SK-N-SH (cell line): ENCODE measurements around the gene KRTAP10-10.
"Not testable (repeated sequence)": the region's sequence is repeated elsewhere in the genome, so short reads cannot be mapped to it uniquely, and the experiment has no call there.

Experiments used
- CHD2 ChIP-seq: fragments of 150-350 bp; IDR thresholded peaks from 2 replicates; pipeline ENCODE4 v1.6.1; 2018; ENCODE audit warnings: low read length; ENCODE audit not compliant: partially characterized antibody
- EZH2phosphoT487 ChIP-seq: fragments of 200-600 bp; sonication (generic); IDR thresholded peaks from 2 replicates; pipeline ENCODE4 v1.6.1; 2017; ENCODE audit warnings: low read depth, mixed run types, mild to moderate bottlenecking, antibody characterized with exemption, moderate library complexity, borderline replicate concordance
- FOXM1 ChIP-seq: IDR thresholded peaks from 2 replicates; pipeline ENCODE4 v1.4.0; 2012; ENCODE audit warnings: low read depth, mild to moderate bottlenecking
- GABPA ChIP-seq: IDR thresholded peaks from 2 replicates; pipeline ENCODE4 v1.4.0; 2012; ENCODE audit warnings: low read depth, mild to moderate bottlenecking
- RCOR1 ChIP-seq: fragments of 150-350 bp; IDR thresholded peaks from 2 replicates; pipeline ENCODE4 v1.6.1; 2017; ENCODE audit warnings: antibody characterized with exemption, low read length
- TF ChIP-seq, protein P1 (sequence below): fragments of 200-600 bp; sonication (generic); IDR thresholded peaks from 2 replicates; pipeline ENCODE4 v1.6.1; 2017; ENCODE audit warnings: antibody characterized with exemption, mild to moderate bottlenecking, moderate library complexity
- TF ChIP-seq, protein P2 (sequence below): IDR thresholded peaks from 2 replicates; pipeline ENCODE4 v1.6.1; 2012; ENCODE audit warnings: mild to moderate bottlenecking, low read depth, low read length, moderate library complexity
- TF ChIP-seq, protein P3 (sequence below): fragments of 150-350 bp; IDR thresholded peaks from 2 replicates; pipeline ENCODE4 v1.6.1; 2017; ENCODE audit warnings: antibody characterized with exemption, low read length, low read depth, borderline replicate concordance

DNA sequence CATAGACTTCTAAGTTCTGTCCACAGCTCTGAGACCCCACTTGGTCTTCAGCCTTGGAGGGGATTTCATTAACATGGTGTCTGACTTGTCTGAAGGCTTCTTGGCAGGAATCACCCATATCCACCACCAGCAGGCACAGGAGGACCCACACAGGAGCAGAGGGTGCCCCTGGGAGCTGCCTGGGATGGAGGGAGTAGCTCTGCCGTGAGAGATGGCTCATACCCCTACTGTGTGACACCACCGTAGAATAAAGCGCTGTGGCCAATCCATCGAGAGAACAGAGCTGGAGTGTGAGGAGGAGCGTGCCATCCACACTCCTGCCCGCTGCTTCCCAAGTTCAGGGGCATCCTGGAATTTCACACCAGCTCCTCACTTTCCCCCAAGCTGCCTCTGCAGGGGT, 47.9 kb downstream of the KRTAP10-10 start:
- TF ChIP-seq, protein P1, sequence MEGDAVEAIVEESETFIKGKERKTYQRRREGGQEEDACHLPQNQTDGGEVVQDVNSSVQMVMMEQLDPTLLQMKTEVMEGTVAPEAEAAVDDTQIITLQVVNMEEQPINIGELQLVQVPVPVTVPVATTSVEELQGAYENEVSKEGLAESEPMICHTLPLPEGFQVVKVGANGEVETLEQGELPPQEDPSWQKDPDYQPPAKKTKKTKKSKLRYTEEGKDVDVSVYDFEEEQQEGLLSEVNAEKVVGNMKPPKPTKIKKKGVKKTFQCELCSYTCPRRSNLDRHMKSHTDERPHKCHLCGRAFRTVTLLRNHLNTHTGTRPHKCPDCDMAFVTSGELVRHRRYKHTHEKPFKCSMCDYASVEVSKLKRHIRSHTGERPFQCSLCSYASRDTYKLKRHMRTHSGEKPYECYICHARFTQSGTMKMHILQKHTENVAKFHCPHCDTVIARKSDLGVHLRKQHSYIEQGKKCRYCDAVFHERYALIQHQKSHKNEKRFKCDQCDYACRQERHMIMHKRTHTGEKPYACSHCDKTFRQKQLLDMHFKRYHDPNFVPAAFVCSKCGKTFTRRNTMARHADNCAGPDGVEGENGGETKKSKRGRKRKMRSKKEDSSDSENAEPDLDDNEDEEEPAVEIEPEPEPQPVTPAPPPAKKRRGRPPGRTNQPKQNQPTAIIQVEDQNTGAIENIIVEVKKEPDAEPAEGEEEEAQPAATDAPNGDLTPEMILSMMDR = not testable (repeated sequence)
- TF ChIP-seq GABPA, FOXM1, EZH2phosphoT487, RCOR1, CHD2: not testable (repeated sequence)
- TF ChIP-seq, protein P2, sequence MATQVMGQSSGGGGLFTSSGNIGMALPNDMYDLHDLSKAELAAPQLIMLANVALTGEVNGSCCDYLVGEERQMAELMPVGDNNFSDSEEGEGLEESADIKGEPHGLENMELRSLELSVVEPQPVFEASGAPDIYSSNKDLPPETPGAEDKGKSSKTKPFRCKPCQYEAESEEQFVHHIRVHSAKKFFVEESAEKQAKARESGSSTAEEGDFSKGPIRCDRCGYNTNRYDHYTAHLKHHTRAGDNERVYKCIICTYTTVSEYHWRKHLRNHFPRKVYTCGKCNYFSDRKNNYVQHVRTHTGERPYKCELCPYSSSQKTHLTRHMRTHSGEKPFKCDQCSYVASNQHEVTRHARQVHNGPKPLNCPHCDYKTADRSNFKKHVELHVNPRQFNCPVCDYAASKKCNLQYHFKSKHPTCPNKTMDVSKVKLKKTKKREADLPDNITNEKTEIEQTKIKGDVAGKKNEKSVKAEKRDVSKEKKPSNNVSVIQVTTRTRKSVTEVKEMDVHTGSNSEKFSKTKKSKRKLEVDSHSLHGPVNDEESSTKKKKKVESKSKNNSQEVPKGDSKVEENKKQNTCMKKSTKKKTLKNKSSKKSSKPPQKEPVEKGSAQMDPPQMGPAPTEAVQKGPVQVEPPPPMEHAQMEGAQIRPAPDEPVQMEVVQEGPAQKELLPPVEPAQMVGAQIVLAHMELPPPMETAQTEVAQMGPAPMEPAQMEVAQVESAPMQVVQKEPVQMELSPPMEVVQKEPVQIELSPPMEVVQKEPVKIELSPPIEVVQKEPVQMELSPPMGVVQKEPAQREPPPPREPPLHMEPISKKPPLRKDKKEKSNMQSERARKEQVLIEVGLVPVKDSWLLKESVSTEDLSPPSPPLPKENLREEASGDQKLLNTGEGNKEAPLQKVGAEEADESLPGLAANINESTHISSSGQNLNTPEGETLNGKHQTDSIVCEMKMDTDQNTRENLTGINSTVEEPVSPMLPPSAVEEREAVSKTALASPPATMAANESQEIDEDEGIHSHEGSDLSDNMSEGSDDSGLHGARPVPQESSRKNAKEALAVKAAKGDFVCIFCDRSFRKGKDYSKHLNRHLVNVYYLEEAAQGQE = not testable (repeated sequence)
- TF ChIP-seq, protein P3, sequence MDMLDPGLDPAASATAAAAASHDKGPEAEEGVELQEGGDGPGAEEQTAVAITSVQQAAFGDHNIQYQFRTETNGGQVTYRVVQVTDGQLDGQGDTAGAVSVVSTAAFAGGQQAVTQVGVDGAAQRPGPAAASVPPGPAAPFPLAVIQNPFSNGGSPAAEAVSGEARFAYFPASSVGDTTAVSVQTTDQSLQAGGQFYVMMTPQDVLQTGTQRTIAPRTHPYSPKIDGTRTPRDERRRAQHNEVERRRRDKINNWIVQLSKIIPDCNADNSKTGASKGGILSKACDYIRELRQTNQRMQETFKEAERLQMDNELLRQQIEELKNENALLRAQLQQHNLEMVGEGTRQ = not testable (repeated sequence)
